Testis (tissue), 3 donors: ENCODE measurements around the gene CDK15. TPM values are rescaled to one million over a fixed set of nuclear protein-coding genes. Genes with fewer than 3 reads are reported as not detected.

Experiments
- DNase-seq: peaks from one replicate; pipeline ENCODE4 v3.0.0-alpha.2; 2019
- H3K27ac ChIP-seq, 2 donors: fragments of 200-600 bp; sonication (generic); one replicate each; pipeline ENCODE4 v1.5.1; 2019
- H3K27me3 ChIP-seq: fragments of 200-600 bp; sonication (generic); one replicate; pipeline ENCODE4 v1.5.1; 2019
- H3K36me3 ChIP-seq: fragments of 200-600 bp; sonication (generic); one replicate; pipeline ENCODE4 v1.5.1; 2017; ENCODE audit warnings: low read depth; ENCODE audit errors: missing control alignments
- H3K4me1 ChIP-seq: fragments of 200-600 bp; sonication (generic); one replicate; pipeline ENCODE4 v1.5.1; 2019
- H3K4me3 ChIP-seq, 2 donors: fragments of 200-600 bp; sonication (generic); one replicate each; pipeline ENCODE4 v1.5.1; 2017 to 2019
- H3K9me3 ChIP-seq: fragments of 200-600 bp; sonication (generic); one replicate; pipeline ENCODE4 v1.5.1; 2017
- CTCF ChIP-seq, 3 experiments: fragments of 450-650 bp in 2 of 3; fragments of 200-600 bp in 1 of 3; sonication (generic) in 1 of 3; IDR thresholded peaks; one replicate each; pipeline ENCODE4 v1.5.1; 2016 to 2019; ENCODE audit warnings: antibody characterized with exemption in 3 of 3, mild to moderate bottlenecking in 2 of 3, moderate library complexity in 1 of 3
- POLR2A ChIP-seq: fragments of 450-650 bp; IDR thresholded peaks from one replicate; pipeline ENCODE4 v1.6.1; 2017; ENCODE audit warnings: antibody characterized with exemption, mild to moderate bottlenecking, moderate library complexity
- WGBS, 2 donors: methylation state at CpG; one replicate each; pipeline ENCODE4 v1.1.5; 2018; 5-methylcytosine and 5-hydroxymethylcytosine counted together
- intact Hi-C: fragments of 100-400 bp; cut with DNase I; formaldehyde crosslinking; loops from one replicate; pipeline ENCODE4 v1.15.1; 2023; ENCODE audit warnings: low total_unique reads
- polyA plus RNA-seq: library from polyadenylated mRNA; stranded (reverse); fragments of 350-450 nt; fragmentation: Illumina TruSeq; extraction: RNeasy Lipid Tissue Mini Kit (QIAGEN cat#74804); gene quantifications from one replicate; pipeline ENCODE4 v1.2.3, GENCODE V29; 2014; ENCODE audit warnings: low read depth, low replicate concordance; ENCODE audit not compliant: insufficient read depth
- total RNA-seq, 2 donors: library from RNA; depleted of rRNA; stranded (reverse); fragments of >200 nt; gene quantifications; one replicate each; pipeline ENCODE4 v1.2.3, GENCODE V29; 2016

Gene CDK15
- total and polyA plus RNA-seq, 3 donors from 2014 or later = 1.8 to 6.3 (median 5.6) TPM

DNA sequence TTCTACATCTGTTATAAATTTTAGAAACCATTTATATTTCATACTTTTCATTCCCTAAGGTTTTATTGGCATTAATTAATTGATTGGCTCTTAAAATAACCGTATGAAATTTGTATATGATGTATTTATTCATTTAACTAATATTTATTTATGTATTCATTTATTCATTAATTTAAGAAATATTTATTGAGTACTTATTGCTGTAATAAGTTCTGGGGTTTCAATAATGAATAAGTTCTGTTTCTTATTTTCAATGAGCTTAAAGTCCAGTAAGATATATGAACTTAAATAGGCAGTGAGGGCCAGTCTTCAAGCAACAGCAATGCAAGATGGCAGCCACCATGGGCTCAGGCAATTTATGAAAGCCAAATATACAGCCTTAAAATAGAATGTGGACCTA is 17.9 kb downstream of the CDK15 start:
- intact Hi-C loops = no loop called here
- Histone ChIP-seq H3K27ac (no peak overlapping the region), H3K4me3 (no peak overlapping the region), H3K4me1 (no peaks in the 10 kb centered on the region), H3K27me3 (no peaks in the 10 kb centered on the region), H3K36me3 (no peaks in the 10 kb centered on the region), H3K9me3 (no peaks in the 10 kb centered on the region)
- DNase-seq = no peak
- TF ChIP-seq POLR2A (no peak), CTCF (IDR thresholded peaks at IDR 0.05) (no peak)
- WGBS, 2 donors = 89 to 93% methylated on average over 1 of the region's 1 CpG

- Histone ChIP-seq H3K4me1 (no peaks in the 10 kb centered on the region), H3K36me3 (no peaks in the 10 kb centered on the region), H3K27me3 (no peaks in the 10 kb centered on the region), H3K27ac (no peak overlapping the region), H3K9me3 (no peaks in the 10 kb centered on the region), H3K4me3 (no peak overlapping the region)
- intact Hi-C loops = no loop called here
- TF ChIP-seq CTCF (IDR thresholded peaks at IDR 0.05) (no peak), POLR2A (no peak)
- DNase-seq = no peak
- WGBS, 2 donors = 89 to 91% methylated on average over 3 of the region's 3 CpGs
Measured at GRCh38 chr2:201827621-201828020, 21.3 kb downstream of the CDK15 start.

DNA sequence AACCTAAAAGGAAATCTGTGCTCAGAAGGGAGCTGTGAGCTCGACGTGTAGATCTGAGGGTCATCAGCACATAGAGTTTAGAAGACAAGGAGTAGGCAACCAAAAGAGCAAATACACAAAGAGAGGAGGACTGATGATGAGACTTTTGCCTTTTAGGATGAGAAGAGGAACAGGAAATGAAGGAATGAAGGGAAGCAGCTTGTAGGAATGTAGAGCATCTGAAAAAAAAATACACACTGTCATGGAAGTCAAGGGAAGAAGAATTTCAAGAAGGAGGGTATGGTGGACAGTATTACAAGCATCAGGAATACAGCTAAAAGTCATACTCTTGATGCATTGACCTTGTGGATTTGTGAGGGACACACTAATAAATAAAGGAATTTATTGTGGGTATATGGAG is 21.9 kb downstream of the CDK15 start:
- Histone ChIP-seq H3K27ac (no peak overlapping the region), H3K4me1 (no peaks in the 10 kb centered on the region), H3K36me3 (no peaks in the 10 kb centered on the region), H3K4me3 (no peak overlapping the region), H3K9me3 (no peaks in the 10 kb centered on the region), H3K27me3 (no peaks in the 10 kb centered on the region)
- TF ChIP-seq POLR2A (no peak), CTCF (IDR thresholded peaks at IDR 0.05) (no peak)
- 91 to 95% methylated on average over 2 of the region's 2 CpGs for WGBS, 2 donors
- DNase-seq = no peak
- intact Hi-C loops = no loop called here

DNA sequence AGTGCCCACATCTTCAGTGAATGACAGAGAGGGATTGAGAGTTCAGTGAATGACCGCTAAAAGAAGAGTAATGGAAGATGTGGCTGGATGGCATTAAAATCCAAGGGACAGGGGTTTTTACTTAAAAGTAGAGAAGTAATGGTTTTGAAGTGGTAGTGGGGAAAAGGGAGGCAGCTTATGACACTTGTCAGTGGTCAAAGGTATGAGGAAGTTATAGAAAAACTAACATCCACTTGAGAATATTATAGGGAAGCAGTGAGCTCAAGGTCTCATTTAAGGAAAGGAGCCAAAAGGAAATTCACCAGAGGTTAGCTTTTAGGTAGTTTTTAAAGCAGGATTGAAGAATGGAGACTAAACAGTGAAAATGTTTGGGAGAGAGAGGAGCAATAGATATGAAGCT is 24.3 kb downstream of the CDK15 start:
- Histone ChIP-seq H3K27me3 (no peaks in the 10 kb centered on the region), H3K4me3 (no peak overlapping the region), H3K27ac (no peak overlapping the region), H3K36me3 (no peaks in the 10 kb centered on the region), H3K4me1 (no peaks in the 10 kb centered on the region), H3K9me3 (no peaks in the 10 kb centered on the region)
- no peak for TF ChIP-seq CTCF (IDR thresholded peaks at IDR 0.05)
- no peak for TF ChIP-seq POLR2A
- WGBS, 2 donors = 100% methylated on average over 1 of the region's 1 CpG
- intact Hi-C loops = no loop called here
- no peak for DNase-seq

- no peak for DNase-seq
- intact Hi-C loops = no loop called here
- WGBS, 2 donors = 79 to 94% methylated on average over 2 of the region's 2 CpGs
Measured at GRCh38 chr2:201831469-201831868, 25.1 kb downstream of the CDK15 start.

More at GRCh38 chr2:201831469-201831868, 25.1 kb downstream of the CDK15 start:
- TF ChIP-seq CTCF (IDR thresholded peaks at IDR 0.05) = no peak
- no peak for TF ChIP-seq POLR2A
- Histone ChIP-seq H3K36me3 (no peaks in the 10 kb centered on the region), H3K27ac (no peak overlapping the region), H3K4me1 (no peaks in the 10 kb centered on the region), H3K4me3 (no peak overlapping the region), H3K9me3 (no peaks in the 10 kb centered on the region), H3K27me3 (no peaks in the 10 kb centered on the region)
